ENCODE data around the gene GLT8D2.

- TF ChIP-seq, protein P1, sequence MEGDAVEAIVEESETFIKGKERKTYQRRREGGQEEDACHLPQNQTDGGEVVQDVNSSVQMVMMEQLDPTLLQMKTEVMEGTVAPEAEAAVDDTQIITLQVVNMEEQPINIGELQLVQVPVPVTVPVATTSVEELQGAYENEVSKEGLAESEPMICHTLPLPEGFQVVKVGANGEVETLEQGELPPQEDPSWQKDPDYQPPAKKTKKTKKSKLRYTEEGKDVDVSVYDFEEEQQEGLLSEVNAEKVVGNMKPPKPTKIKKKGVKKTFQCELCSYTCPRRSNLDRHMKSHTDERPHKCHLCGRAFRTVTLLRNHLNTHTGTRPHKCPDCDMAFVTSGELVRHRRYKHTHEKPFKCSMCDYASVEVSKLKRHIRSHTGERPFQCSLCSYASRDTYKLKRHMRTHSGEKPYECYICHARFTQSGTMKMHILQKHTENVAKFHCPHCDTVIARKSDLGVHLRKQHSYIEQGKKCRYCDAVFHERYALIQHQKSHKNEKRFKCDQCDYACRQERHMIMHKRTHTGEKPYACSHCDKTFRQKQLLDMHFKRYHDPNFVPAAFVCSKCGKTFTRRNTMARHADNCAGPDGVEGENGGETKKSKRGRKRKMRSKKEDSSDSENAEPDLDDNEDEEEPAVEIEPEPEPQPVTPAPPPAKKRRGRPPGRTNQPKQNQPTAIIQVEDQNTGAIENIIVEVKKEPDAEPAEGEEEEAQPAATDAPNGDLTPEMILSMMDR (IDR thresholded peaks at IDR 0.05 in 8 of 11, conservative IDR thresholded peaks at IDR 0.05 in 3 of 11) = no peak
- TF ChIP-seq POLR2AphosphoS5 (IDR thresholded peaks at IDR 0.05) = no peak
These were observed 93.4 kb downstream of the GLT8D2 start for GRCh38 chr12:103956509-103957027.
